ENCODE data around the gene EFS.

EFS gene

GRCh38 chr14:23408307-23408630 lies 43.3 kb upstream of the EFS start:
- no peak for DNase-seq (ENCODE audit: low read depth, low spot score)
- in situ Hi-C loops (cut with HindIII; ENCODE audit: low sequenced_read_pairs), result no loop called here
- no peak for TF ChIP-seq CTCF (IDR thresholded peaks at IDR 0.05; ENCODE audit: low read depth, low read length)
- no peak overlapping the region for H3K4me3 ChIP-seq (ENCODE audit: low read depth, low read length)

GRCh38 chr14:23407516-23408306 lies 42.7 kb upstream of the EFS start, which contains the start of gene MYH6:
Gene MYH6 (minus strand): TSS chr14:23408273. CDS start chr14:23407223, 1,050 bp downstream.
- in situ Hi-C loops (cut with HindIII; ENCODE audit: low sequenced_read_pairs), result no loop called here
- DNase-seq (ENCODE audit: low read depth, low spot score), result no peak
- no peak for TF ChIP-seq CTCF (IDR thresholded peaks at IDR 0.05; ENCODE audit: low read depth, low read length)
- H3K4me3 ChIP-seq (ENCODE audit: low read depth, low read length), result no peak within 1 kb of the TSS

- in situ Hi-C loops (cut with HindIII; ENCODE audit: low sequenced_read_pairs), result no loop called here
- no peak for DNase-seq (ENCODE audit: low read depth, low spot score)
- TF ChIP-seq CTCF (IDR thresholded peaks at IDR 0.05; ENCODE audit: low read depth, low read length), result no peak
- H3K4me3 ChIP-seq (ENCODE audit: low read depth, low read length), result no peak overlapping the region
Measured at GRCh38 chr14:23406725-23407355, 41.9 kb upstream of the EFS start.

- DNase-seq (ENCODE audit: low read depth, low spot score), result no peak
- in situ Hi-C loops (cut with HindIII; ENCODE audit: low sequenced_read_pairs), result no loop called here
- H3K4me3 ChIP-seq (ENCODE audit: low read depth, low read length), result no peak overlapping the region
- TF ChIP-seq CTCF (IDR thresholded peaks at IDR 0.05; ENCODE audit: low read depth, low read length), result no peak
Measured at GRCh38 chr14:23406244-23406643, 41.3 kb upstream of the EFS start.

- no peak for TF ChIP-seq CTCF (IDR thresholded peaks at IDR 0.05; ENCODE audit: low read depth, low read length)
- in situ Hi-C loops (cut with HindIII; ENCODE audit: low sequenced_read_pairs), result no loop called here
- H3K4me3 ChIP-seq (ENCODE audit: low read depth, low read length), result no peak overlapping the region
- DNase-seq (ENCODE audit: low read depth, low spot score), result no peak
Measured at GRCh38 chr14:23405516-23406025, 40.6 kb upstream of the EFS start.

GRCh38 chr14:23405096-23405495 lies 40.1 kb upstream of the EFS start:
- in situ Hi-C loops (cut with HindIII; ENCODE audit: low sequenced_read_pairs), result no loop called here
- no peak for TF ChIP-seq CTCF (IDR thresholded peaks at IDR 0.05; ENCODE audit: low read depth, low read length)
- H3K4me3 ChIP-seq (ENCODE audit: low read depth, low read length), result no peak overlapping the region
- no peak for DNase-seq (ENCODE audit: low read depth, low spot score)
